SK-N-SH treated with all-trans-retinoic acid at 6 μM for 48 hours (cell line): ENCODE measurements around the gene PDSS2.

Source experiments
- ATAC-seq: fragments of 200-7000 bp; cut with Tn5 transposase; 3 replicates; pipeline ENCODE4 v1.9.1; 2020; ENCODE audit warnings: mild to moderate bottlenecking, moderate library complexity
- ARNTL ChIP-seq: fragments of 450-650 bp; formaldehyde crosslinking; IDR thresholded peaks from 2 replicates; pipeline ENCODE4 v1.5.0; 2020; ENCODE audit warnings: low read depth, mild to moderate bottlenecking, moderate library complexity, borderline replicate concordance
- BACH2 ChIP-seq: fragments of 250-450 bp; sonication (Bioruptor Pico); IDR thresholded peaks from 2 replicates; pipeline ENCODE4 v1.9.0; 2021; ENCODE audit warnings: mild to moderate bottlenecking, borderline replicate concordance
- CREB5 ChIP-seq: fragments of 250-450 bp; sonication (Bioruptor Pico); IDR thresholded peaks from 2 replicates; pipeline ENCODE4 v1.5.1; 2020; ENCODE audit warnings: low read depth, mild to moderate bottlenecking, moderate library complexity
- CSDC2 ChIP-seq: fragments of 250-450 bp; sonication (Bioruptor Pico); IDR thresholded peaks from 2 replicates; pipeline ENCODE4 v1.5.0; 2020; ENCODE audit warnings: mild to moderate bottlenecking, moderate library complexity
- ESRRG ChIP-seq: fragments of 250-450 bp; sonication (Bioruptor Pico); IDR thresholded peaks from 2 replicates; pipeline ENCODE4 v1.6.1; 2021; ENCODE audit warnings: mild to moderate bottlenecking
- GLIS3 ChIP-seq: fragments of 250-450 bp; sonication (Bioruptor Pico); IDR thresholded peaks from 2 replicates; pipeline ENCODE4 v1.5.0; 2020; ENCODE audit warnings: mild to moderate bottlenecking, moderate library complexity
- ISL1 ChIP-seq: fragments of 250-450 bp; sonication (Bioruptor Pico); IDR thresholded peaks from 2 replicates; pipeline ENCODE4 v2.1.2; 2022; ENCODE audit warnings: mild to moderate bottlenecking, moderate library complexity
- OSR1 ChIP-seq: fragments of 250-450 bp; sonication (Bioruptor Pico); IDR thresholded peaks from 2 replicates; pipeline ENCODE4 v1.8.0; 2022; ENCODE audit warnings: moderate library complexity, mild to moderate bottlenecking, inconsistent platforms
- POU6F1 ChIP-seq: fragments of 250-450 bp; sonication (Bioruptor Pico); IDR thresholded peaks from 2 replicates; pipeline ENCODE4 v1.8.0; 2021; ENCODE audit warnings: low read depth, mild to moderate bottlenecking, moderate library complexity, borderline replicate concordance
- PPARA ChIP-seq: fragments of 250-450 bp; sonication (Bioruptor Pico); IDR thresholded peaks from 2 replicates; pipeline ENCODE4 v1.5.0; 2020; ENCODE audit warnings: mild to moderate bottlenecking, borderline replicate concordance
- RARB ChIP-seq: fragments of 250-450 bp; sonication (Bioruptor Pico); IDR thresholded peaks from 2 replicates; pipeline ENCODE4 v1.8.0; 2021; ENCODE audit warnings: mild to moderate bottlenecking, moderate library complexity
- SNAI2 ChIP-seq: fragments of 250-450 bp; sonication (Bioruptor Pico); IDR thresholded peaks from 2 replicates; pipeline ENCODE4 v1.5.0; 2020; ENCODE audit warnings: mild to moderate bottlenecking, moderate library complexity
- TCF4 ChIP-seq: fragments of 250-450 bp; sonication (Bioruptor Pico); IDR thresholded peaks from 2 replicates; pipeline ENCODE4 v1.8.0; 2021; ENCODE audit warnings: mild to moderate bottlenecking, moderate library complexity, borderline replicate concordance
- TOX ChIP-seq: fragments of 250-450 bp; sonication (Bioruptor Pico); IDR thresholded peaks from 2 replicates; pipeline ENCODE4 v1.8.0; 2021; ENCODE audit warnings: mild to moderate bottlenecking, moderate library complexity, borderline replicate concordance
- ZC3H10 ChIP-seq: fragments of 250-450 bp; sonication (Bioruptor Pico); IDR thresholded peaks from 2 replicates; pipeline ENCODE4 v1.5.1; 2021; ENCODE audit warnings: mild to moderate bottlenecking, moderate library complexity
- ZFP3 ChIP-seq: fragments of 250-450 bp; sonication (Bioruptor Pico); IDR thresholded peaks from 2 replicates; pipeline ENCODE4 v1.5.0; 2020; ENCODE audit warnings: mild to moderate bottlenecking, moderate library complexity
- ZFP30 ChIP-seq: fragments of 450-650 bp; formaldehyde crosslinking; IDR thresholded peaks from 2 replicates; pipeline ENCODE4 v1.5.0; 2022; ENCODE audit warnings: mild to moderate bottlenecking, moderate library complexity
- ZNF565 ChIP-seq: fragments of 450-650 bp; formaldehyde crosslinking; conservative IDR thresholded peaks from 2 replicates; pipeline ENCODE4 v1.5.0; 2020; ENCODE audit warnings: low read depth, mild to moderate bottlenecking, moderate library complexity
- ZNF70 ChIP-seq: fragments of 450-650 bp; formaldehyde crosslinking; IDR thresholded peaks from 2 replicates; pipeline ENCODE4 v1.5.0; 2020; ENCODE audit warnings: mild to moderate bottlenecking, moderate library complexity
- ZNF8 ChIP-seq: fragments of 450-650 bp; formaldehyde crosslinking; IDR thresholded peaks from 2 replicates; pipeline ENCODE4 v1.5.0; 2020; ENCODE audit warnings: mild to moderate bottlenecking, moderate library complexity
- TF ChIP-seq, protein P1 (sequence below): fragments of 250-450 bp; sonication (Bioruptor Pico); IDR thresholded peaks from 2 replicates; pipeline ENCODE4 v1.5.0; 2020; ENCODE audit warnings: mild to moderate bottlenecking, moderate library complexity
- TF ChIP-seq, protein P2 (sequence below): fragments of 250-450 bp; sonication (Bioruptor Pico); IDR thresholded peaks from 2 replicates; pipeline ENCODE4 v1.5.1; 2021; ENCODE audit warnings: mild to moderate bottlenecking, moderate library complexity
- TF ChIP-seq, protein P3 (sequence below): fragments of 250-450 bp; sonication (Bioruptor Pico); IDR thresholded peaks from 2 replicates; pipeline ENCODE4 v1.8.0; 2020; ENCODE audit warnings: mild to moderate bottlenecking, moderate library complexity, borderline replicate concordance

PDSS2 gene

GRCh38 chr6:107408714-107409113 is 50.6 kb downstream of the PDSS2 start (continued):
- TF ChIP-seq, protein P1, sequence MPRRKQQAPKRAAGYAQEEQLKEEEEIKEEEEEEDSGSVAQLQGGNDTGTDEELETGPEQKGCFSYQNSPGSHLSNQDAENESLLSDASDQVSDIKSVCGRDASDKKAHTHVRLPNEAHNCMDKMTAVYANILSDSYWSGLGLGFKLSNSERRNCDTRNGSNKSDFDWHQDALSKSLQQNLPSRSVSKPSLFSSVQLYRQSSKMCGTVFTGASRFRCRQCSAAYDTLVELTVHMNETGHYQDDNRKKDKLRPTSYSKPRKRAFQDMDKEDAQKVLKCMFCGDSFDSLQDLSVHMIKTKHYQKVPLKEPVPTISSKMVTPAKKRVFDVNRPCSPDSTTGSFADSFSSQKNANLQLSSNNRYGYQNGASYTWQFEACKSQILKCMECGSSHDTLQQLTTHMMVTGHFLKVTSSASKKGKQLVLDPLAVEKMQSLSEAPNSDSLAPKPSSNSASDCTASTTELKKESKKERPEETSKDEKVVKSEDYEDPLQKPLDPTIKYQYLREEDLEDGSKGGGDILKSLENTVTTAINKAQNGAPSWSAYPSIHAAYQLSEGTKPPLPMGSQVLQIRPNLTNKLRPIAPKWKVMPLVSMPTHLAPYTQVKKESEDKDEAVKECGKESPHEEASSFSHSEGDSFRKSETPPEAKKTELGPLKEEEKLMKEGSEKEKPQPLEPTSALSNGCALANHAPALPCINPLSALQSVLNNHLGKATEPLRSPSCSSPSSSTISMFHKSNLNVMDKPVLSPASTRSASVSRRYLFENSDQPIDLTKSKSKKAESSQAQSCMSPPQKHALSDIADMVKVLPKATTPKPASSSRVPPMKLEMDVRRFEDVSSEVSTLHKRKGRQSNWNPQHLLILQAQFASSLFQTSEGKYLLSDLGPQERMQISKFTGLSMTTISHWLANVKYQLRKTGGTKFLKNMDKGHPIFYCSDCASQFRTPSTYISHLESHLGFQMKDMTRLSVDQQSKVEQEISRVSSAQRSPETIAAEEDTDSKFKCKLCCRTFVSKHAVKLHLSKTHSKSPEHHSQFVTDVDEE (CRISPR knock-in tag) = no peak
- TF ChIP-seq TOX (CRISPR knock-in tag) = no peak
- no peak for TF ChIP-seq ZNF565 (CRISPR knock-in tag)
- no peak for TF ChIP-seq TCF4
- no peak for TF ChIP-seq ZNF70 (CRISPR knock-in tag)
- TF ChIP-seq ARNTL (CRISPR knock-in tag) = no peak
- TF ChIP-seq CSDC2 = no peak

DNA sequence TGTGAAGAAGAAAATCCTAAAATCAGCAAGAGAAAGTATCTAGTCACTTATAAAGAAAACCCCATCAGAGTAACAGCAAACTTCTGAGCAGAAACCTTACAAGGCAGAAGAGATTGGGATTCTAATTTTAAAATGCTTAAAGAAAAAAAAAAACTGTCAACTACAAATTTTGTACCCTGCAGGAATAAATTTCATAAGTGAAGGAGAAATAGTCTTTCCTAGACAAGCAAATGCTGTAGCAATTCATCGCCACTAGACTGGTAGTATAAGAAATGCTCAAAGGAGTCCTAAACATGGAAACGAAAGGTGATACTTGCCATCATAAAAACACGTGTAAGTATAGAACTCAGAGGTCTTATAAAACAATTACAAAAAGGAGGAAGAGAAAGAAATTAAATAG is 54.4 kb downstream of the PDSS2 start:
- ATAC-seq = no peak

GRCh38 chr6:107402533-107402932 is 56.8 kb downstream of the PDSS2 start:
- ATAC-seq = no peak
- no peak for TF ChIP-seq ZFP30 (CRISPR knock-in tag)
- no peak for TF ChIP-seq RARB (CRISPR knock-in tag)
- no peak for TF ChIP-seq GLIS3 (CRISPR knock-in tag)
- TF ChIP-seq ISL1 (CRISPR knock-in tag) = no peak
- TF ChIP-seq, protein P2, sequence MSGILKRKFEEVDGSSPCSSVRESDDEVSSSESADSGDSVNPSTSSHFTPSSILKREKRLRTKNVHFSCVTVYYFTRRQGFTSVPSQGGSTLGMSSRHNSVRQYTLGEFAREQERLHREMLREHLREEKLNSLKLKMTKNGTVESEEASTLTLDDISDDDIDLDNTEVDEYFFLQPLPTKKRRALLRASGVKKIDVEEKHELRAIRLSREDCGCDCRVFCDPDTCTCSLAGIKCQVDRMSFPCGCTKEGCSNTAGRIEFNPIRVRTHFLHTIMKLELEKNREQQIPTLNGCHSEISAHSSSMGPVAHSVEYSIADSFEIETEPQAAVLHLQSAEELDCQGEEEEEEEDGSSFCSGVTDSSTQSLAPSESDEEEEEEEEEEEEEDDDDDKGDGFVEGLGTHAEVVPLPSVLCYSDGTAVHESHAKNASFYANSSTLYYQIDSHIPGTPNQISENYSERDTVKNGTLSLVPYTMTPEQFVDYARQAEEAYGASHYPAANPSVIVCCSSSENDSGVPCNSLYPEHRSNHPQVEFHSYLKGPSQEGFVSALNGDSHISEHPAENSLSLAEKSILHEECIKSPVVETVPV = no peak
- TF ChIP-seq, protein P3, sequence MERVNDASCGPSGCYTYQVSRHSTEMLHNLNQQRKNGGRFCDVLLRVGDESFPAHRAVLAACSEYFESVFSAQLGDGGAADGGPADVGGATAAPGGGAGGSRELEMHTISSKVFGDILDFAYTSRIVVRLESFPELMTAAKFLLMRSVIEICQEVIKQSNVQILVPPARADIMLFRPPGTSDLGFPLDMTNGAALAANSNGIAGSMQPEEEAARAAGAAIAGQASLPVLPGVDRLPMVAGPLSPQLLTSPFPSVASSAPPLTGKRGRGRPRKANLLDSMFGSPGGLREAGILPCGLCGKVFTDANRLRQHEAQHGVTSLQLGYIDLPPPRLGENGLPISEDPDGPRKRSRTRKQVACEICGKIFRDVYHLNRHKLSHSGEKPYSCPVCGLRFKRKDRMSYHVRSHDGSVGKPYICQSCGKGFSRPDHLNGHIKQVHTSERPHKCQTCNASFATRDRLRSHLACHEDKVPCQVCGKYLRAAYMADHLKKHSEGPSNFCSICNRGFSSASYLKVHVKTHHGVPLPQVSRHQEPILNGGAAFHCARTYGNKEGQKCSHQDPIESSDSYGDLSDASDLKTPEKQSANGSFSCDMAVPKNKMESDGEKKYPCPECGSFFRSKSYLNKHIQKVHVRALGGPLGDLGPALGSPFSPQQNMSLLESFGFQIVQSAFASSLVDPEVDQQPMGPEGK (CRISPR knock-in tag) = no peak
- TF ChIP-seq ZNF70 (CRISPR knock-in tag) = no peak
- TF ChIP-seq BACH2 (CRISPR knock-in tag) = no peak
- TF ChIP-seq CSDC2 = no peak
- no peak for TF ChIP-seq ZFP3 (CRISPR knock-in tag)

More for the DNA sequence above, 54.4 kb downstream of the PDSS2 start:
- TF ChIP-seq ESRRG (CRISPR knock-in tag) (no peak), ZFP30 (CRISPR knock-in tag) (no peak), BACH2 (CRISPR knock-in tag) (no peak), GLIS3 (CRISPR knock-in tag) (no peak), POU6F1 (no peak), RARB (CRISPR knock-in tag) (no peak), PPARA (CRISPR knock-in tag) (no peak), CREB5 (CRISPR knock-in tag) (no peak), ZNF70 (CRISPR knock-in tag) (no peak), TOX (CRISPR knock-in tag) (no peak), ZC3H10 (CRISPR knock-in tag) (no peak), ZFP3 (CRISPR knock-in tag) (no peak), CSDC2 (no peak), SNAI2 (no peak), ZNF8 (no peak), OSR1 (CRISPR knock-in tag) (no peak), ARNTL (CRISPR knock-in tag) (no peak)
- TF ChIP-seq, protein P3 (CRISPR knock-in tag) = no peak
- TF ChIP-seq, protein P2 = no peak
